Activated T-cell treated with anti-CD3 and anti-CD28 coated beads for 48 hours (primary cell): ENCODE measurements around the gene MAGI1.
"Not testable (repeated sequence)": the region's sequence is repeated elsewhere in the genome, so short reads cannot be mapped to it uniquely, and the experiment has no call there.

Source experiments
- DNase-seq: peaks from one replicate; pipeline ENCODE4 v3.0.0-alpha.2; 2020; ENCODE audit warnings: low read depth

Gene MAGI1

GRCh38 chr3:65619451-65619881 lies 419.3 kb downstream of the MAGI1 start:
- DNase-seq, result no peak

- no peak for DNase-seq
Measured at GRCh38 chr3:65618599-65618998, 420.1 kb downstream of the MAGI1 start.

GRCh38 chr3:65617787-65618186 lies 420.9 kb downstream of the MAGI1 start:
- DNase-seq, result no peak

GRCh38 chr3:65617209-65617608 lies 421.5 kb downstream of the MAGI1 start:
- DNase-seq, result no peak

GRCh38 chr3:65616563-65616962 lies 422.2 kb downstream of the MAGI1 start:
- no peak for DNase-seq

- DNase-seq, result no peak
Measured at GRCh38 chr3:65615329-65615728, 423.4 kb downstream of the MAGI1 start.

- DNase-seq, result no peak
Measured at GRCh38 chr3:65614585-65614984, 424.1 kb downstream of the MAGI1 start.

GRCh38 chr3:65607965-65608460 lies 430.7 kb downstream of the MAGI1 start:
- DNase-seq, result not testable (repeated sequence)

- DNase-seq, result no peak
Measured at GRCh38 chr3:65607101-65607500, 431.6 kb downstream of the MAGI1 start.

- DNase-seq, result no peak
Measured at GRCh38 chr3:65605876-65606432, 432.8 kb downstream of the MAGI1 start.

GRCh38 chr3:65604863-65605526 lies 433.7 kb downstream of the MAGI1 start:
- DNase-seq, result no peak

- no peak for DNase-seq
Measured at GRCh38 chr3:65603631-65604030, 435.1 kb downstream of the MAGI1 start.

- DNase-seq, result no peak
Measured at GRCh38 chr3:65600888-65601287, 437.8 kb downstream of the MAGI1 start.

- DNase-seq, result no peak
Measured at GRCh38 chr3:65597952-65598413, 440.7 kb downstream of the MAGI1 start.

- no peak for DNase-seq
Measured at GRCh38 chr3:65597226-65597951, 441.3 kb downstream of the MAGI1 start.

GRCh38 chr3:65596571-65597225 lies 442.0 kb downstream of the MAGI1 start:
- DNase-seq, result no peak

- no peak for DNase-seq
Measured at GRCh38 chr3:65596029-65596300, 442.8 kb downstream of the MAGI1 start.

GRCh38 chr3:65595222-65596028 lies 443.3 kb downstream of the MAGI1 start:
- DNase-seq, result no peak

GRCh38 chr3:65593780-65594752 lies 444.7 kb downstream of the MAGI1 start:
- no peak for DNase-seq

GRCh38 chr3:65591313-65591712 lies 447.4 kb downstream of the MAGI1 start:
- no peak for DNase-seq

GRCh38 chr3:65588884-65589283 lies 449.8 kb downstream of the MAGI1 start:
- DNase-seq, result no peak
